G401 (cell line): ENCODE data around the gene ZIC5. TPM values are rescaled to one million over a fixed set of nuclear protein-coding genes. Genes with fewer than 3 reads are reported as not detected.
A peak's percentile ranks its signal among the peaks of the same experiment; 100 is the strongest.

Source experiments
- DNase-seq: peaks from one replicate; pipeline ENCODE4 v3.0.0-alpha.2; 2015; ENCODE audit warnings: low spot score
- in situ Hi-C: cut with HindIII; loops from 2 replicates; pipeline ENCODE4 v1.10.0; 2016; ENCODE audit warnings: low sequenced_read_pairs, mixed read lengths
- total RNA-seq: library from RNA; depleted of rRNA; stranded (reverse); fragments of >200 nt; shearing (Covaris generic); gene quantifications from 2 replicates; pipeline ENCODE4 v1.2.3, GENCODE V29; 2014

Gene ZIC5
- total RNA-seq, 1 experiment from 2014 or later: 10.1 TPM

DNA sequence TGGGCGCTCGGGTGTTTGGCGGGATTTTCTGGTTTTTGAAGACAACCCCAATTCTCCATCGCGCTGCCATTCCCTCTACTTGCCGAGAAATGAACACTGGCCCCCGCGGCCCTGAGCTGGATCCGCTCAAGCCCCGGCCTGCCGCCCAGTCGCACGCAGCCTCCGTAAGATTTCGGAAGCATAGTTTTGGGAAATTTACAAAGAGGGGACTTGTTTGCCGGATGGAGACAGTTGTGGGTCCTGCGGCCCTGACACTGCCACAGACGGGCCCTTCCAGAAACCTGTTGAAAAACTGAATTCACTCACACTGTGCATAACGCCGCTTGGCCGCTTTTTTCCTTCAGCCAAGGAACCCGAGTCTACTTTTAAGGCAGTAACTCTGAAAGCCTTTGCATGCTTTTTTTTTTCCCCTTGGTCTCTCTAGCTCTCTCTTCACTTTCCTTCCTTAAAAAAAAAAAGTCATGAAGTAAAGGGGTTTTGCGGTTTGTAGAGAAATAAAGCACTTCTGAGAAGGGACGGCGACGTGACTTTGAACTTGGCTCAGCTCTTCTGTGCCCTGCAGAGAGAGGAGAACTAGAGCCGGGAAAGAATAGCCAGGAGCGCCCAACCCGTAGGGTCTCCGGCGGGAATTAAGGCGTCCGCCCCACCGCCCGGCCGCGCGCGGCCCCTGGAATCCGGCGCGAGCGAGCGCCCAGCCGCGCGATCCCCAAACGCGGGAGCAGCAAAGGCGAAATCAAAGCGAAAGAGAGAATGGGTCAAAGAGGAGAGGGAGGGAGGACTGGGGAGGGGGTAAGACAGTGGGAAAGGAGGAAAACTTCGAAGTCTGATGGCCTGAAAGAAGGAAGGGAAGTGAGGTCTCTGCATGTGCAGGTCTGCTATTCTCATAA is 6.6 kb upstream of the ZIC5 start:
- in situ Hi-C loops: no loop called here
- peak; percentile 55 for DNase-seq

DNA sequence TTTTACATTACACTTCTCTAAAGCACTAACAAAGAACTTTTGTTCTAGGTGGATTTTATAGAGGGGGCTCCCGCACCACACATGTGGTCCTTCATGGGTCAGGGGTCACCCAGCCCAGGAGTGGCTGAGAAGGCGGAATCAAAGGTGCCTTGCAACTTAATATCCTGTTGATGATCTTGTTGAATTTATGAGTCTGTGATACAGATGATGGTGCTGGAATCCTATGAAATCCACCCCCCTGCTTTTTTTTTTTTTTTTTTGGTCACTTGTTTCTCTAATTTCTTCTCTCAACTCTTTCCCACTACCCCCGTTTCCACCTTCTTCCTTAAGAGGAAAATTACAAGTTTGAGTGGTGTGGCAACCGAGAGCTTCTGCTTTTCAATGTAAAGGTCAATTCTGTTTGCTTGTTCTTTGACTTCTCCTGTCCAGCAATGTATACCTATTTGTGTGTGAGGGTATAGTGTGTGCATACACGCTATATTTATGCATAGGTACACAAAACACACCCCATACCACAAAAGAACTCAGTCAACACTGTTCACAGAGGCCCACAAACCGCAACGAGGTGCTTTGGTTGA is 5.9 kb upstream of the ZIC5 start:
- no peak for DNase-seq
- in situ Hi-C loops: no loop called here

DNA sequence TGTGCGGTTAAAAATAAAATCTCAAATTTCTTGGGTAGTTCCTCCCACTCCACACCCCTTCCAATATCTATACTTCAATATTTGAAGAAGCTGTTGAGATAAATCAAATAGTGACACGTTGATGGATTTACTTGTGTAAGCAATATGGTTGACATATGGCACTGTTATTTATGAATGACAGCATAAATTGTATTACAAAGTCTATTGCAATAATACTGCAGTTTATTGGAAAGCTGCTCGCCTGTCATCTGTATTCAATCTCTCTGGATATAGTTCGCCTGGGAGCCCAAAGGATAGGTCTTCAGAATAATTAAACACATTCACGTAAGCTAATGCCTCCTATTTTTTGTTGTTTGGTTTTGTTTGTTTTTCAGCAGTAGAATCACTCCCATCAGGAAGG is 5.0 kb upstream of the ZIC5 start:
- in situ Hi-C loops: no loop called here

DNA sequence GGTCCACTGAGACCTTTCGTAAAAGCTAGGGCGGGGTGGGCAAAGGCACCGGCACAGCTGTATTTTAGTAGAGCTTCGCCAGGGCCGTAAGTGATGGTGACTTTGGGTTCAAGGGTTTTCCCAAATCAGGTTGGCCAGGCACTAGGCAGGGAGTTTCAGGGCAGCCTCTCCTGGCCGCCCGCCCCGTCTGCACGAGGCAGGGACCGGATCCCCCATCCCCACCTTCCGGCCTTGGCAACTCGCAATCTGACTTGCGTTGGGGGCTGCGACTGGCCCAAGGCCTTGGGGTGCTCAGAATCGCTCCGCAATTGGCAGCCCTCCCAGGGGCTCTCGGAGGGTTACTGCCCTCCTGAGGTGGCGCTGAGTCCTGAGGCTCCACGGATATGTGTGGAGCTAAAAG is 4.1 kb upstream of the ZIC5 start:
- in situ Hi-C loops: no loop called here
- no peak for DNase-seq

More for the DNA sequence above, 5.0 kb upstream of the ZIC5 start:
- no peak for DNase-seq

DNA sequence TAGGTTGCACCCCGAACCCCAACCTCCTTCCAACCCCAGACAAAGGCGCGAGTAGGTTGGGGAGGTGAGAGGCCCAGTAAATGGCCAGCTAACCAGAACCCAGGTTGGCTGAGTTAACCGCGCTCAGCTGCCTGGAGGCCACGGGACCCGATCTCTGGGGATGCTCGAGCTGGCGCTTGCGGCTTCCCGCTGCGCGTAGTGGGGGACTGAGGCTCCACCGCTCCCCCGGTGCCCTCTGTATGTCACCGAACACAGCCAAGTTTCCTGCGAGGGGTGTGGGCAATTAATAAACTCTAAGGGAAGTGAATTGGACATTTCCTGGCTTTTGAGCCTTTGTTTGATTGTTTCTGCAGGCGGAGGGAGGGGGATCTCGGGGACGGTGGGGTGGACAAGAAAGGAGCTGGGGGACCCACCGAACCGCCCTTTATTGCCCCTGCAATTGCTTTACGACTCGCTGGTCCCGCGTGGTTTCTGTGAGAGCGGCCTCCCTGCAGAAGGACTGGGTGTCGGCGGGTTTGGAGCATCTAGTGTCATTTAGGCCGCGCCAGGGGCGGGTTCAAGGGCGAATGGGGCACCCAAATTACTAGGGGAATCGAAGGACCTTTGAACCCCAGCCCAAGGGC is 3.5 kb upstream of the ZIC5 start:
- in situ Hi-C loops: no loop called here
- DNase-seq: no peak

DNA sequence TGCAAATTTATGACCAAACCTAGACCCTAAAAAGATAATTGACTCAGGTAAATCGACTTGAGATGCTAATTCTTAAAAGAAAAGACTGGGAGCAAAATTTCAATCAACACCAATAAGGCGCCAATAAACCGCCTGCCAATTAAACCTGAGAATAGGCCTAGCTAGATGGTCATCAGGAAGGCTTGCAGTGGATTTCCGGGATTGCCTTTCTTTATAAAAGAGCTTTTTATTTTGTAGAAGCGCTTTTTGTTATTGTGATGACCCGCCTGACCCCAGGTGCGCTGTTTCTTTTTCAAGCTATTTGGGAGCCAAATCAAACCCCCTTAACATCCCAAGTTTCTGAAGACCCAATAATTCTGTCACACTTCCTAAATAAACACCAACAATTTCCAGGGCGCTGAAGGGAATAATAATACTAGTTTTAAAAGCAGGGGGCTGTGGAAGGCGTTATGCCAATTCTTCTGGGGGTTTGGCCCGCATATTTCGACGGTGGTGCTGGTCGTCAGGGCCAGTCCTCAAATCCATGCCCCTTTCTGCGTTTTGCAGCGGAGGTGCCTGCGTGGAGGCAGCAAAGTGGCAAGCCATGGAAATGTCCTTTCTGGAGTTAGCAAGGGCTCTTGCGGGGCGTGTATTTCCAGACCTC is 2.9 kb upstream of the ZIC5 start:
- DNase-seq: no peak
- in situ Hi-C loops: no loop called here

DNA sequence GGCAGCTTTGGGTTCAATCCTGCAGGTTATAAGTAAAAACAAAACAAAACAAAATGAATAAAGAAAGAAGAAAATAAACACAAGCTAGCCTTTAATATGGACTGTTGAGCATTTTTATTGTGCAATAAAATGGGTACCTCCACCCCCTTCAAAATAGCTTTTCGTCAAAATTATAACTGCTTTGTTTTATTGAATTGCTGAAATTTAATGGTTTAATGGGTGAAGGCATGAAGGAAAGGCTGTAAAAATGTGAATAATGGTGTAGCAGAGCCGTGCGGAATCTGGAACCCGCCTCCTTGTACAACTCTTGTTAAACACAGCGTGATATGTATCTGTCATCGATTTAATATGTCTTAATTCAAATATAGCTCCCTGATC is 2.2 kb upstream of the ZIC5 start:
- no peak for DNase-seq
- in situ Hi-C loops: no loop called here

DNA sequence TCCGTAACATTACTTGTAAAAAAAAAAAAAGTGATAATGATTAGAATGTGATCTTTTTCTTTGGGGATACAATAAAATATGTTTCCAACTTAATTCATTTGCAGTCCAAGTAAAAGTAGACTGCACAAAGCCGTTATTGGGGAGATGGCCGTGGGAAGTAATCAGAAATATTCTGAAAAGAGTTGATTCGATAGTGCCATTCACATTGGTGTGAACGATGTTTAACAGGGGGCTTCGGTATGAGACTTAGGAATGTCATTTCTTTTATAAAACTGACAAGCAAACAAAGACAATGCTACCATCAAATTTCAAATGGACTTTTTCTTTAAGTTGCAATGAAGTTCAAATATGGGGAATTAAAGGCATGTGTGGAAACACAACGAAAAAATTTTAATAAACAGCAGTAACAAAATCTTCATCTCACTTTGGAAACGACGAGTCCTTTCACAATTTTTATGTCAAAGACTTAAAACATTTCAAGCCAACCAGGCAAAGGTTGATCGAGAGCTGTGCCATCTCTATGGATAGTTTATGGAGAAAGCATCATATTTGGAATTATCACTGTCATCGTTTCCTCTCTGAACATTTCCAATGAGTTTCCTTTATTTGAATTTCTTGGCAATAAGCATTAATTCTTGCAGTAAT is 1.7 kb upstream of the ZIC5 start:
- in situ Hi-C loops: no loop called here
- DNase-seq: no peak

DNA sequence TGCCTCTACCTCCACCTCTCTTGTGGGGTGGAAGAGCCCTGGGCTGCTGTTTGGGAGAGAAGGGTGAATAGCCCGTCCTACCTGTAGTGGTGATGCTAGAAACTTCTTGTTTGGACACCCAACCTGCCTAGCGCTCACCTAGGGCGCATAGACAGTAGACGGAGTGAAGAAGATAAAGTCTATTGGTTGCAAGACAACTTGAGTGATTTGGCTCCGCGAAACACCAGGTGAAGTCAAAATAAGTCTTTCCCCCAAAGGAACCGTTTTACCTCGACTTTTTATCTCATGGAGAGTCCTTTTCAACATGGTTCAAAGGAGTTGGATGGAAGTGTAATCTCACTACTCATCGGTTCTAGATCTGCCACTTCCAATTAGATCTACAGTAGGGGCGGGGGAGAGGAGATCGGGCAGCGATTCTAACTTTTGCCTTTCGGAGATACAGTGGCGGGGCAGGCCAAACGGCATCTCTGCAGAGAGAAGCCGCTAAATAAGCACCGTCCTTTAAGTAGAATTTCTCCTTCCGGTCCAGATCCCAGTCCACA is 694 bp upstream of the ZIC5 start:
- peak; percentile 83 for DNase-seq

DNA sequence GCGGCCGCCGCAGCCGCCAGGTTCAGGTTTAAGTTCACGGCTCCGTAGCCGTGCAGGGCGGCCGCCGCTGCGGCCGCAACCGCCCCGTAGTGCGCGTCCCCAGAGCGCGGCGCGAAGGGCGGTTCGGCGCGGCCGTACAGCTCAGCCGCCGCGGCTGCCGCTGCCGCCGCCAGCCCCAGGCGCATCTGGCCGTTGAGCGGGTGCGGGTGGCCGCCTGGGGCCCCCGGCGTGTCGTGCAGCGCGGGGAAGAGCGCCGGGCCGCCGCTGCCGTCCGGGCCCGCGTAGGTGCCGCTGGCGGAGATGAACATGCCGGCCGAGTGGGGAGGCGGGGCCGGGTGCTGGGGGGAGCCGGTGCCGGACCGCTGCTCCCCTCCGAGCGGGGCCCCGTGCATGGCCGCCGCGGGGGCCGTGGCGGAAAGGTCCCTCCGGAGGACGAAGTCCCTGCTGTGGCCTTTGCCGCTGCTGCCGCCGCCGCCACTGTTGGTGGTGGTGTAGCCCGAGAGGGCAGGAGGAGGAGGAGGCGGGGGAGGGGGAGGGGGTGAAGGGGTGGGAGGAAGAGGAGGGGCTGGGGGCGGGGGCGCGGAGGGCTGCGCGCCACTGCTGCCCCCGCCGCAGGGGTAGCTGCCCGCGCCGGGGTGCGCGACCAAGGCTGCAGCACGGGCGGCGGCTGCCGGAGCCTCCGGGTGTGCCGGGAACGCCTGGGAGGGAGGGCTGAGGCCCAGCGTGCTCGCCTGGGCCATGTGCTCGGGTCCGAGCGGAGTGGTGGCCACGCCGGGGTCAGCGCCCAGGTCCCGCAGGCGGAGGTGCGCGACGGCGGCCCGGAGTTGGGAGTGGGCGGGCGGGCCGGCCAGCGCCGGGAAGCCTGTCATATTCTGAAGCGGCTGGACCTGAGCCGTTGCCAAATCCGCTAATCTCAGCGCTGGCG is 654 bp downstream of the ZIC5 start:
- in situ Hi-C loops: no loop called here
- no peak for DNase-seq

More for the DNA sequence above, 694 bp upstream of the ZIC5 start:
- in situ Hi-C loops: no loop called here

DNA sequence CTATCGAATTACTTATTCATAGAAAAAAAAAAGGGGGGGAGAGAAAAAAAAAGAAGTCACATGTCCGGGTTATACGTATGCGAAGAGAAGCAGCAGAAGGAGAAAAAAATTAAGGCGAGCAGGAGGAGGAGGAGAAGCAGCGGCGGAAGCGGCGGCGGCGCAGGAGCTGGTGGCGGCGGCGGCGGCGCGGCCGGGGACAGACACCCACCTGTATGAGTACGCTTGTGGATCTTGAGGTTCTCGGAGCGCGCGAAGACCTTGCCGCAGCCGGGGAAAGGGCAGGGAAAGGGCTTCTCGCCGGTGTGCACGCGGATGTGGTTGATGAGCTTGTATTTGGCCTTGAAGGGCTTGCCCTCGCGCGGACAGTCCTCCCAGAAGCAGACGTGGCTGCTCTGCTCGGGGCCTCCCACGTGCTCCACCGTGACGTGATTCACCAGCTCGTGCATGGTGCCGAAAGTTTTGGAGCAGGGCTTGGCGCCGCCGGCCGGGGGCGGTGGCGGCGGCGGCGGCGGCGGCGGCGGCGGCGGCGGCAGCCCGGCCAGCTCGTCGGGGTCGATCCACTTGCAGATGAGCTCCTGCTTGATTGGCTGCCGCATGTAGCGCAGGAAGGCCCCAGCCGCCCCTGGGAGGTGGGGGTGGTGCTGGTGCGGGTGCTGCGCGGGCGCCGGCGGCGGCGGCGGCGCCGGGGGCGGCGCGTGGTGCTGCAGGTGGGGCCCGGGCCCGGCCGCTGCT is 1.5 kb downstream of the ZIC5 start:
- in situ Hi-C loops: no loop called here
- peak; percentile 77 for DNase-seq

DNA sequence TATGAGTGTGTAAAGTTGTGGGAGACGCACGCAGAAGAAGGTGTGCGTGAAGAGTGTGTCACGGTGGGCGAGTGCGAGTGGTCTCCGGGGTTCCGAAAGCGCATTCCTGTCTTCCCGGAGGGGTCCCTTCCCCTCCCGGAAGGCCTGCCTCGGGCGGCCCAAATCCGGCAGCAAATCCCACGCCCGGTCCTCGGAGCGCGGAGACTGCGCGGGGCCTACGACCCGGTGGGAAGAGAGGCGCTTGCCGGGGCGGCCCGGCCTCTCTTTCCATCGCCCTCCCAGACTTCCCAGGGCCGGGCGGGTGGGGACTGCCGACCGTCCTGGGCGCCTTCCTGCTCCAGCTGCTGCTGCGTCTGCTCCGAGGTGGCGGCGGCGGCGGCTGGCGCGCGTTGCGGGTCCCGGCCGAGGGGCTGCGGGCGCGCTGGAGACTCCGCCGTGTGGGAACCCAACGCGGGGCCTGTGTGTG is 2.1 kb downstream of the ZIC5 start:
- in situ Hi-C loops: no loop called here
- no peak for DNase-seq

DNA sequence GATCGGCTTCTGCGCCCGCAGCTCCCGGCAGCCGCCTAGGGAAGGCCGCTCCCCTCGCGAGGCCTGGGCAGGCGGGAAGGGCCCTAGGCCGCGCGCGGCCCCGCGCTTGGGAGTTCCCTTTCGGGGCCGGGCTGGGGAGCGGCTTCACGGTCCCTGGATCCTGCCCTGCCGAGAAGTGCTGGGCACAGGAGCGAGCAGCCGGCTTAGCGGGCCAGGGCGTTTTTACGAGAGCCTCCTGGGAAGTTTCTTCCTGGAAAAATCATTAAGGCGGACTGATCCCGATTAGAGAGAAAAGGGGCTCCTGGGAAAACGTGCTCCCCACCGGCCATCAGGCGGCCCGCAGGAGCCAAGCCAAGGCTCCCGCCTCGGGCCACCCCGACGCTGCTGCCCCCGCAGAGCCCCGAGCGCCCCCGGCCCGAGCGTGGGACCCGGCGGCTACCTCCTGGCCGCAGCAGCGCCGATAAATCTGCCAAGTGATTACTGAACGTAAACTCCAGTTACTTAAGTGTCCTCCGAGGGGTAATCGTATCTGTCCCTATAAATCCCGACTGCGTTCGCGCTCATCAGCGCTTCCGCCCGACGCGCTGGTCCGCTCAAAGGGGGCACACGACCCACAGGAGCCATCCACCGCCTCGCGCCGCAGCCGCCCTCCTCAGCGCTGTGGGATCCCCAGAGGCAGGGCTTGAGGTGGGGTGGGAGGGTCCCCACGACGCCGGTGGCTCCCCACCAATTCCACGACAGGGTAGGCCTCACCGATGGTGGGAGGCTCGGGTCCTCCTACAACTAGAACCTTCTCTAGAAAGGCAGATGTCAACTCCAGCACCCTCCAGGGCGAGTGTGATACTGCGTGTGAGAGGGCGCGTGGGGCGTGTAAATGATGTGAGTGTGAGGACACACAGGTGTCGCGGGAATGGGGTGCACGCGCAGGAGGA is 2.8 kb downstream of the ZIC5 start:
- DNase-seq: no peak
- in situ Hi-C loops: no loop called here

DNA sequence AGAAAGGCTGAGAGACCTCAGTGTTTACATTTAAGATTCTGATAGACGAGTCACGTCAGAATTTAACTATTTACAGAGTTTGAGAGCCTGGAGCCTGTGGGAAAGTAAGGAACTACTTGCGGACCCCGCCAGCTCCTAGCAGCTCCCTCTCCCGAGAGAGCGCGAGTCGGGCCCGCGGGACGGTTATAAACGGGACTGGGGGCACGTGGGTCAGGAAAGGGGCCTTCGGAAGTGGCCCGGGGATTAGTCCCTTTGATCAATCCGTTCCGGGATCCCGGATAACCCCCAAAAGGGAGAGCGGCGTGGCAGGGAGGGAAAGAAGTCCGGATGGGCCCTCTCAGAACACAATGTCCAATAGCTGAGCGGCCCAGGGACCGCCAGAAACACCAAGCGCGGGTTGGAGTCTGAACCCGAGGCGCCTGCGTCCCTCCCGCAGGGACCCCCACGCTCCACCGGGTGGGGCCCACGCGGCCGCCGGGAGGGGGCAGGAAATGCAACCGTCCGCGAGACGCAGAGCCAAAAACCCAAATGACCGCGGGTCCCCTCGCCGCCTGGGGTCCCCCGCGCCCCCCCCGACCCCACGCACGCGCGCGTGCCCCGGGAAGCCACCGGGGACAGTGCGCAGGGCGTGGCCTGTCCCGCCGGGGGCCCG is 3.6 kb downstream of the ZIC5 start:
- no peak for DNase-seq
- in situ Hi-C loops: no loop called here

DNA sequence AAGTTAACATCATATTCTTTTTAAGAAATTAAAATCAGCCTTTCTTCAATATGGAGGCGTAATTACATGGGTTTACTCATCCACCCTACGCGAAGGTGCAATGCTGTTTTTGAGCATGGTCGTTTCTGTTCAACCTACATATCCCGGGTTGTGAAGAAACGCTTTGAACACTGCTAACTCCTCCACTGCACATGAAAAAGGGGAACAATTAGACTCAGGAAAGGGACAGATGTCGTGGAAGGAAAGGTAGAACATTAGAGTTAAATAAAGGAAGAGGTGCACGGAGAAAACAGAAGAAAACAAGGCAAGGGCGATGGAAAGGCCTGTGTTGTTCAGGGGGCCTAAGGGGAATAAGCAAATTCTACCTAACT is 4.1 kb downstream of the ZIC5 start:
- in situ Hi-C loops: no loop called here

More for the DNA sequence above, 4.1 kb downstream of the ZIC5 start:
- no peak for DNase-seq
